CMK (cell line): ENCODE measurements around the gene BNC2.

Experiments used
- DNase-seq: peaks from one replicate; pipeline ENCODE4 v3.0.0-alpha.2; 2010; ENCODE audit warnings: low read depth

BNC2 gene

DNA sequence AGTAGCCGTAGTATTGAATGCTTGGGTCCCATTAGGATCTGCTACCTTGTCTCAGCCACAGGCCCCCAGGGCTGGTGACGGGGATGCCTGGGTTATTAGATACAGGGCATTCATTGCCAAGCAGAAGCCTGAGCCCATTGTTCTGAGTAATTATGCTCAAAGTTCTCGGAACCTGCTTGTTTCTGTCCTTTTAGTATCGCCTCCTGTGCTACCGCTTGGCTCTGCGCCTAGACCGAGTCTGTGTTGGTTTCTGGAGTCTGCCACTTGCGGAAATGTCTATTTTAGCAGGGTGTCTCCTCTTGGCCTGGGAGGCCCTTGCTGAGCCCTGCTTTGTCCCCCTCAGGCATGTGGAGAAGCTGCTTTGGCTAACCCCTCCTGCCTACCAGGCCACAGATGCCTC lies 506.1 kb downstream of the BNC2 start:
- no peak for DNase-seq

DNA sequence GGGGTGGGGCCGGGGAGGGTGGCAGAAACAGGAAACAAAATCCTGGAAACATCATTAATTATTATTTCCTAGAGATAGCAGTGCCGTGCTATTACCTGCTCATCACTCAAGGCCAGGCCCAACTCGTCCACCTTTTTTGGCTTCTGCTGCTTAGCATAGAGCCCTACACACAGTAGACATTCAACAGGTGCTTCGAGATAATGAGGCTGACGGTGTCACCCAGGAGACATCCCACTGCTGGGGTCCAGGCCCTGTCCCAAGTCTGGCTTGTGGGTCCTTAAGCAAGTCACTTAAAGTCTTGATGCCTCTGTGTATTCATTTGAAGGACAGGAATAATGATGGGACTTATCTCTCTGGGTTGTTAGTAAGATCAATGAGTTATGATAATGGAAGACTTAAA lies 506.6 kb downstream of the BNC2 start:
- DNase-seq = no peak

DNA sequence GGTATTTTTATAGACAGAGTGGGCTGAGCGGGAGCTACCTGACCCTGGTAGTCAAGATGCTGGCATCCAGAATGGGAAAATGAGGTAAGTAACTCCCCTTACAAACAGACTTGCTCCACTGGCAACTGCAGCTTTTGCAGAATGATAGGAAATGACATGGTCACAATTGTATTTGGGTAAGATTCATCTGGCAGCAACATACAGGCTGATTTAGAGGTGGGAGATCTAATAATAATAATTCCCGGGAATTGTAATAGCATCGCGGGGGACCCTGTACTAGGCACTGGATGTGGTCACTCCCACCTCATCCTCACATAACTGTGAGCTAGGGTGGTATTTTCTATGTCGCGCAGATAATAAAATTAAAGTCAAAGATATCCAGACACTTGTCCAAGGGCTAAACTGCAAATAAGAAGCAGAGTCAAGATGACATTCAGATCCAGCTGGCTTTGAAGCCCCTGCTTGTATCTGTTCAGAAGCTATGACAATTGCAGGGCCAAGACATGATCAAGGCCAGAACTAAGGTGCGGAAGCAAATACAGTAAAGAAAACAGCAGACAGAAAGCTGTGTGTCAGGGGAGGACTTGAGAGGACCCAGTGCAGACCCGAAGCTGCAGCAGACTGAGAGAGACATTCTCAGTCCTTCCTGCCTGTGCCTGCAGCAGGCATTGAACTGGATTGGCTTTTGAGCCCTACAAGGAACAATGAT lies 507.2 kb downstream of the BNC2 start:
- no peak for DNase-seq

DNA sequence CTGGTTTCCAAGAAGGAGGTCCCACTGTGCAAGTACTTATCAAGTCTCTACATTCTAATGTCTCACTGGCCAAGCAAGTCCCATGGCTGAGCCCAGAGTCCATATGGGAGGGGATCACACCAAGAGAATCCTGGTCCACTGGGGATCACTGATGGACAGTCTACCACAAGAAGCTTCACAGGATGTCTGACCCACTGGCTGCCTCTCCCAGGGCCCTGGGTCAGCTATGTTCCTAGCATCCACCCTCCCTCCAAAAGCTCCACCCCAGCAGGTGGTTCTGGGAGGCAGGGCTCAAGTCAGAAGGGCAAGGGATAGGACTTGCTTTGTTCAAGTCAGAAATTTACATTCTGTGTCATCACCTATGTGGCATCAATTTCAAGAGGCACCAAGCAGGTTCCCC lies 508.5 kb downstream of the BNC2 start:
- no peak for DNase-seq

DNA sequence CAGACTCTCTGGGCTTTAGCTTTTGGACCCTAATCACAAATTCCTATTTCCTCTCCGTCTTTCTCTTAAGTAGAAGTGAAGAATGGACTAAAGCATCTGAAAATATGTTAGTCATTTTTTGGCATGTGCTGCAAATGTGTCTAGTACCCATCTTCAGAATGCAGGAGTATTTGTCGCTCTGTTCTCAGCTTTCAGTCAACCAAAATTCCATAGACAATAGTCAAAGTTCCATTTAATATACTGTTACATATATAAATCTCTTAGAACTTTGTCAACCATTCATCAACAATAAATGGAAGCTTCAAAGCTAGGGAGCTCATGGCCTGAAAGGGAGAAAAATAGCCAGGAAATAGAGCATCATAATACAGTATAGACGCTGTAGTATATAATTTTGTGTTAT lies 509.4 kb downstream of the BNC2 start:
- DNase-seq = no peak

DNA sequence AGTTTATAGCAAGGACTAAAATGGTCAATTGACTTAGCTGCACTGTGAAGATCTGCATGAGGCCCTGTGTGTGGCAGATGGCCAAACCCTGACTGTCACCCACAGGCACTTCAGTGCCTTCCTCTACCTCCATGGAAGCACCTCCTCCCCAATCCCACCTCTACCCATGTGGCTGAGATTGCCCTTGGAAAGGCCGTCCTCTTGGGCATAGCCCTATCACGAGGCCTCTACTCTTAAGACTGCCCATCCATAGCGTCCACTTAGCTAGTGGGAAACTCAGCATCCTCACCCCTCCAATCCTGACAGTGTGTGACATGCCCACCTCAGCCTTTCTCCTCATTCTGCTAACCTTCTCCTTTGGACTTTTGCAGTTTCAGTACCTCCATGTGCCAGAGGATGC lies 510.2 kb downstream of the BNC2 start:
- DNase-seq = no peak
